HepG2 (cell line): Measurements from ENCODE around the gene IQSEC1. TPM values are rescaled to one million over a fixed set of nuclear protein-coding genes. Genes with fewer than 3 reads are reported as not detected.

ENCODE experiments used
- CHD2 ChIP-seq: IDR thresholded peaks from 2 replicates; pipeline ENCODE4 v1.6.1; 2011; ENCODE audit warnings: low read depth, low read length, improper control_type of control experiment
- CREB1 ChIP-seq, 2 experiments: fragments of 450-650 bp in 1 of 2; IDR thresholded peaks; 2 replicates each; pipeline ENCODE4 v1.6.1; 2016 to 2017; ENCODE audit warnings: control low read depth in 1 of 2, mild to moderate bottlenecking in 1 of 2, missing compliant biosample characterization in 1 of 2, missing genetic modification characterization in 1 of 2
- CSRNP1 ChIP-seq: sonication (generic); formaldehyde crosslinking; IDR thresholded peaks from 2 replicates; pipeline ENCODE4 v1.8.1; 2023; ENCODE audit warnings: mild to moderate bottlenecking, missing genetic modification reagents
- HNRNPUL1 ChIP-seq: fragments of 200-400 bp; formaldehyde crosslinking; IDR thresholded peaks from 2 replicates; pipeline ENCODE4 v1.6.1; 2017; ENCODE audit warnings: low read depth, mild to moderate bottlenecking, low read length, moderate library complexity
- KDM5A ChIP-seq: fragments of 200-600 bp; sonication (generic); IDR thresholded peaks from 2 replicates; pipeline ENCODE4 v1.7.0; 2018; ENCODE audit warnings: antibody characterized with exemption, mild to moderate bottlenecking, low read length, borderline replicate concordance
- MAX ChIP-seq: IDR thresholded peaks from 2 replicates; pipeline ENCODE4 v1.6.1; 2012; ENCODE audit warnings: inconsistent platforms
- MEF2D ChIP-seq: sonication (generic); formaldehyde crosslinking; IDR thresholded peaks from 2 replicates; pipeline ENCODE4 v1.5.1; 2020; ENCODE audit warnings: mild to moderate bottlenecking, missing genetic modification reagents
- PAWR ChIP-seq: sonication (generic); formaldehyde crosslinking; IDR thresholded peaks from 2 replicates; pipeline ENCODE4 v1.4.0; 2020; ENCODE audit warnings: missing genetic modification reagents, mild to moderate bottlenecking, borderline replicate concordance
- PCBP2 ChIP-seq: fragments of 200-400 bp; formaldehyde crosslinking; optimal IDR thresholded peaks from 2 replicates; pipeline ENCODE3; 2018; ENCODE audit warnings: low read length, low read depth; ENCODE audit not compliant: poor library complexity, severe bottlenecking
- RBM39 ChIP-seq: fragments of 200-400 bp; formaldehyde crosslinking; IDR thresholded peaks from one replicate; pipeline ENCODE4 v1.6.1; 2018; ENCODE audit warnings: antibody characterized with exemption, mild to moderate bottlenecking, low read depth, low read length; ENCODE audit not compliant: poor library complexity, severe bottlenecking
- RERE ChIP-seq: IDR thresholded peaks from 2 replicates; pipeline ENCODE4 v1.6.1; 2016; ENCODE audit warnings: low read depth, missing genetic modification reagents, missing compliant biosample characterization
- SNRNP70 ChIP-seq: fragments of 200-400 bp; formaldehyde crosslinking; IDR thresholded peaks from 2 replicates; pipeline ENCODE4 v1.6.1; 2017; ENCODE audit warnings: mild to moderate bottlenecking, low read depth, low read length, moderate library complexity
- SRSF1 ChIP-seq: fragments of 200-400 bp; formaldehyde crosslinking; optimal IDR thresholded peaks from 2 replicates; pipeline ENCODE3; 2017; ENCODE audit warnings: mild to moderate bottlenecking, low read depth, low read length, moderate library complexity
- SSRP1 ChIP-seq: IDR thresholded peaks from 2 replicates; pipeline ENCODE4 v1.6.1; 2016; ENCODE audit warnings: control low read depth
- TEAD2 ChIP-seq: sonication (generic); formaldehyde crosslinking; IDR thresholded peaks from 2 replicates; pipeline ENCODE4 v1.9.0; 2021; ENCODE audit warnings: missing genetic modification reagents
- TSC22D2 ChIP-seq: sonication (generic); formaldehyde crosslinking; IDR thresholded peaks from 2 replicates; pipeline ENCODE4 v1.5.1; 2020; ENCODE audit warnings: missing genetic modification reagents, mild to moderate bottlenecking, borderline replicate concordance
- ZNF121 ChIP-seq: sonication (generic); formaldehyde crosslinking; IDR thresholded peaks from 2 replicates; pipeline ENCODE4 v1.5.0; 2020; ENCODE audit warnings: mild to moderate bottlenecking, missing genetic modification reagents
- ZNF143 ChIP-seq: sonication (generic); formaldehyde crosslinking; IDR thresholded peaks from 2 replicates; pipeline ENCODE4 v1.4.0; 2020; ENCODE audit warnings: missing genetic modification reagents
- ZNF331 ChIP-seq: sonication (generic); formaldehyde crosslinking; IDR thresholded peaks from 2 replicates; pipeline ENCODE4 v1.4.0; 2020; ENCODE audit warnings: missing genetic modification reagents
- ZNF503 ChIP-seq: sonication (generic); formaldehyde crosslinking; IDR thresholded peaks from 2 replicates; pipeline ENCODE4 v1.4.0; 2020; ENCODE audit warnings: missing genetic modification reagents
- ZNF572 ChIP-seq: sonication (generic); formaldehyde crosslinking; IDR thresholded peaks from 2 replicates; pipeline ENCODE4 v1.5.1; 2020; ENCODE audit warnings: mild to moderate bottlenecking, missing genetic modification reagents
- ZNF670 ChIP-seq: sonication (generic); formaldehyde crosslinking; IDR thresholded peaks from 2 replicates; pipeline ENCODE4 v1.8.0; 2022; ENCODE audit warnings: mild to moderate bottlenecking, missing genetic modification reagents, borderline replicate concordance
- polyA plus RNA-seq, 8 experiments: library from polyadenylated mRNA; depleted of rRNA in 3 of 8; stranded (reverse) in 7 of 8; unstranded in 1 of 8; fragments of >200 nt; fragmentation: Illumina TruSeq in 4 of 8; extraction: Trizol in 4 of 8; gene quantifications; 2 replicates each; pipeline versions ENCODE4 v1.2.1 to v1.2.3, GENCODE V29; 2011 to 2016; ENCODE audit warnings: low read depth in 4 of 8, missing spikeins in 1 of 8, mixed read lengths in 1 of 8; ENCODE audit not compliant: insufficient read depth in 1 of 8
- total RNA-seq, 5 experiments: library from RNA; depleted of rRNA; stranded (reverse); fragments of >200 nt; fragmentation: Illumina TruSeq; extraction: Trizol; gene quantifications; 2 replicates each; pipeline ENCODE4 v1.2.3, GENCODE V29; 2016; ENCODE audit warnings: low read depth in 1 of 5

The IQSEC1 gene
- total and polyA plus RNA-seq, 2 of the 13 experiments (the other 11 are each of a cell fraction or from before 2014, with no cell fraction given), result 17.4 to 20.2 TPM

- TF ChIP-seq RERE (CRISPR knock-in tag) (no peak), ZNF143 (no peak), SRSF1 (no peak), TEAD2 (CRISPR knock-in tag) (no peak), TSC22D2 (CRISPR knock-in tag) (no peak), CHD2 (no peak), RBM39 (no peak), MAX (peak; percentile 81), PCBP2 (no peak), CREB1 (IDR thresholded peaks at IDR 0.05) (no peak), CREB1 (CRISPR knock-in tag; IDR thresholded peaks at IDR 0.05) (no peak), PAWR (no peak), HNRNPUL1 (no peak), ZNF572 (CRISPR knock-in tag) (no peak), CSRNP1 (CRISPR knock-in tag) (no peak), ZNF670 (CRISPR knock-in tag) (no peak), ZNF331 (0 out of 2 replicates have a peak, but pooled peaks have one; percentile 18), SSRP1 (CRISPR knock-in tag) (no peak), ZNF121 (no peak), MEF2D (CRISPR knock-in tag) (no peak), SNRNP70 (no peak), ZNF503 (CRISPR knock-in tag) (no peak), KDM5A (no peak)
These were observed 38.8 kb upstream of the IQSEC1 start (continued) for GRCh38 chr3:13111873-13112520.
